Testis (tissue), 3 donors: ENCODE results near the gene NANOG. TPM values are rescaled to one million over a fixed set of nuclear protein-coding genes. Genes with fewer than 3 reads are reported as not detected.
"Not testable (repeated sequence)": the region's sequence is repeated elsewhere in the genome, so short reads cannot be mapped to it uniquely, and the experiment has no call there.

Experiments
- DNase-seq: peaks from one replicate; pipeline ENCODE4 v3.0.0-alpha.2; 2019
- H3K27ac ChIP-seq, 2 donors: fragments of 200-600 bp; sonication (generic); one replicate each; pipeline ENCODE4 v1.5.1; 2019
- H3K27me3 ChIP-seq: fragments of 200-600 bp; sonication (generic); one replicate; pipeline ENCODE4 v1.5.1; 2019
- H3K36me3 ChIP-seq: fragments of 200-600 bp; sonication (generic); one replicate; pipeline ENCODE4 v1.5.1; 2017; ENCODE audit warnings: low read depth; ENCODE audit errors: missing control alignments
- H3K4me1 ChIP-seq: fragments of 200-600 bp; sonication (generic); one replicate; pipeline ENCODE4 v1.5.1; 2019
- H3K4me3 ChIP-seq, 2 donors: fragments of 200-600 bp; sonication (generic); one replicate each; pipeline ENCODE4 v1.5.1; 2017 to 2019
- H3K9me3 ChIP-seq: fragments of 200-600 bp; sonication (generic); one replicate; pipeline ENCODE4 v1.5.1; 2017
- CTCF ChIP-seq, 3 experiments: fragments of 450-650 bp in 2 of 3; fragments of 200-600 bp in 1 of 3; sonication (generic) in 1 of 3; IDR thresholded peaks; one replicate each; pipeline ENCODE4 v1.5.1; 2016 to 2019; ENCODE audit warnings: antibody characterized with exemption in 3 of 3, mild to moderate bottlenecking in 2 of 3, moderate library complexity in 1 of 3
- POLR2A ChIP-seq: fragments of 450-650 bp; IDR thresholded peaks from one replicate; pipeline ENCODE4 v1.6.1; 2017; ENCODE audit warnings: antibody characterized with exemption, mild to moderate bottlenecking, moderate library complexity
- WGBS, 2 donors: methylation state at CpG; one replicate each; pipeline ENCODE4 v1.1.5; 2018; 5-methylcytosine and 5-hydroxymethylcytosine counted together
- intact Hi-C: fragments of 100-400 bp; cut with DNase I; formaldehyde crosslinking; loops from one replicate; pipeline ENCODE4 v1.15.1; 2023; ENCODE audit warnings: low total_unique reads
- polyA plus RNA-seq: library from polyadenylated mRNA; stranded (reverse); fragments of 350-450 nt; fragmentation: Illumina TruSeq; extraction: RNeasy Lipid Tissue Mini Kit (QIAGEN cat#74804); gene quantifications from one replicate; pipeline ENCODE4 v1.2.3, GENCODE V29; 2014; ENCODE audit warnings: low read depth, low replicate concordance; ENCODE audit not compliant: insufficient read depth
- total RNA-seq, 2 donors: library from RNA; depleted of rRNA; stranded (reverse); fragments of >200 nt; gene quantifications; one replicate each; pipeline ENCODE4 v1.2.3, GENCODE V29; 2016

NANOG gene
- total and polyA plus RNA-seq, 3 donors from 2014 or later, result 0.29 to 1.1 (median 0.50) TPM

DNA sequence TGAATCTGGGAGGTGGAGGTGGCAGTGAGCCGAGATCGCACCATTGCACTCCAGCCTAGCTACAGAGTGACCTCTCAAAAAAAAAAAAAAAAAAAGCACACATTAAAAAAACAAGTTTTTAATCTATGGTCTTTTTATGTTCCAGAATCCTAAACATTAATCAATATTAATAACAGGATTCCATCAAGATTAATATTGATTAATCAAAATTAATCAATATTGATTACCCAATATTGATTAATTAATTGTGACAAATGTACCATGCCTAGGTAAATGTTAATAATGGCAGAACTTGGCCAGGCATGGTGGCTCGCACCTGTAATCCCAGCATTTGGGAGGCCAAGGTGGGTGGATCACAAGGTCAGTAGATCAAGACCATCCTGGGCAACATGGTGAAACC is 7.9 kb upstream of the NANOG start:
- TF ChIP-seq POLR2A, result no peak
- TF ChIP-seq CTCF (IDR thresholded peaks at IDR 0.05), result no peak
- intact Hi-C loops, result no loop called here
- Histone ChIP-seq H3K27me3 (no peaks in the 10 kb centered on the region), H3K27ac (no peak overlapping the region), H3K4me1 (no peaks in the 10 kb centered on the region), H3K9me3 (no peaks in the 10 kb centered on the region), H3K36me3 (no peaks in the 10 kb centered on the region), H3K4me3 (no peak overlapping the region)
- WGBS, 2 donors, result 78 to 82% methylated on average over 3 of the region's 3 CpGs
- no peak for DNase-seq

DNA sequence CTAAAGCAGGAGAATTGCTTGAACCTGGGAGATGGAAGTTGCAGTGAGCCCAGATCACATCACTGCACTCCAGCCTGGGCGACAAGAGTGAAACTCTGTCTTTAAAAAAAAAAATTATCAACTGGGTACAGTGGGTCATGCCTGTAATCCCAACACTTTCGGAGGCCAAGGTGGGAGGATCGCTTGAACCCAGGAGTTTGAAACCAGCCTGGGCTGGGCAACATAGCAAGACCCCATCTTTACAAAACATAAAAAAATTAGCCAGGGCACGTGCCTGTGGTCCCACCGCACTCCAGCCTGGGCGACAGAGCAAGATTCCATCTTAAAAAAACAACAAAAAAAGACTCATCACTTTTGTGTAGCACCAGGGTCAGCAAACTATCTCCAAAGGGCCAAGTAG is 7.1 kb upstream of the NANOG start:
- no peaks in the 10 kb centered on the region for H3K9me3 ChIP-seq
- no peaks in the 10 kb centered on the region for H3K36me3 ChIP-seq
- TF ChIP-seq CTCF (IDR thresholded peaks at IDR 0.05) (no peak), POLR2A (no peak)
- H3K4me3 ChIP-seq, result no peak overlapping the region
- WGBS, 2 donors, result 89 to 96% methylated on average over 6 of the region's 6 CpGs
- H3K27ac ChIP-seq, result no peak overlapping the region
- H3K4me1 ChIP-seq, result no peaks in the 10 kb centered on the region
- no peaks in the 10 kb centered on the region for H3K27me3 ChIP-seq
- DNase-seq, result no peak
- intact Hi-C loops, result no loop called here

- H3K36me3 ChIP-seq, H3K4me1 ChIP-seq, H3K9me3 ChIP-seq, H3K27ac ChIP-seq, intact Hi-C loops, DNase-seq, H3K27me3 ChIP-seq, H3K4me3 ChIP-seq: not testable (repeated sequence)
- 87 to 88% methylated on average over 9 of the region's 9 CpGs for WGBS, 2 donors
Observed at GRCh38 chr12:7783433-7783832, 5.8 kb upstream of the NANOG start.

DNA sequence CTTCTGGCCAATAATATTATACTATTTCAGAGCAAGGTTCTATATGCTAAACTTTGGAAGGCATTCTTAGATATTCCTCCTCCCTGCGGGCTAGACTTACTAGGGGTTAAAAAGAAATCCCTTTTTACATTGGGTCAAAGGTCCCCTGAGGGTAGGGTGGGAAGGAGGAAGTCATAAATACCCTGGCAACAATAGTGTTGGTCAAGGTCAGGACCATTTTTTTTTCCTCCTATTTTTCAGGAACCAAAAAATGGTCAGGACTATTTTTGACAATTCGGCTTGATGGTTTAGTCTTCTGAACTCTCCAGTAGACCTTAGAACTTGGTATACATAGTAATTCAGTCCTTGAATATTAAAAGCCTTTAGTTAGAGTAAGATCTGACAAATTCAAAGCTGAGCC is 4.5 kb upstream of the NANOG start:
- H3K9me3 ChIP-seq, result no peaks in the 10 kb centered on the region
- no peaks in the 10 kb centered on the region for H3K36me3 ChIP-seq
- no peak for DNase-seq
- no peaks in the 10 kb centered on the region for H3K27me3 ChIP-seq
- no peak overlapping the region for H3K4me3 ChIP-seq
- H3K4me1 ChIP-seq, result no peaks in the 10 kb centered on the region
- no peak overlapping the region for H3K27ac ChIP-seq
- TF ChIP-seq CTCF (IDR thresholded peaks at IDR 0.05) (no peak), POLR2A (no peak)
- intact Hi-C loops, result no loop called here
- WGBS, 2 donors, result 43 to 58% methylated on average over 2 of the region's 2 CpGs

DNA sequence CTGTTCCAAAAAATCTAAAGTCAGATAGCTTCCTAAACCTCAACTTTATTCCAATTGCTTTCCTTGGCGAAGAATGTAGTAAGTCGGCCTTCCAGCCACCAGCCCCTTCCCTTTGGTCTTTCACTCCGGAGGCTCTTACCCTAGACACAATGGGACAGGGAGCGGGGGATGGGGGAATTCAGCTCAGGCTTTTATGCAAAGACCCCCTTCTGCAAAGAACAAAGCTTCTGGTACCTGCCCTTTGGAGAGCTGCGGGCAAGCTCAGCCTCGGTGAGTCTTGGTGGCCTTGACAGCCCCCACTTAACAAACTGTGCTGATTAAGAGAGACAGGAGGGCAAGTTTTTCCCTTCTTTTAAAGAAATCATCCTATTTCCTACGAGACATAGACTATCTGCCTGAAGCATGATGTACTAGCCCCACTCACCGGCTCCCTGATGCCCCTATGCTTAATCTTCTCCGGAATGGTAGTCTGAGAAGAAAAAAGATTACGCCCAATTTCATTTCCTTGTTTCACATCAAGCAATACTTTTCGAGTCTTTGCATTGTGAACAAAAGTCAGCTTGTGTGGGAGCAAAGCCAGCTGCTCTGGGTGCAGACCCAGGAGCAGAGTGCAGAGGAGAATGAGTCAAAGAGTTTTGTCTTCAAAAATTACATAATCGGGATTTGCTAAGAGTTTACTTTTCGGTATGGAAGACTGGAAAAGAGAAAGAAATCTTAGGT is 1.5 kb upstream of the NANOG start:
- DNase-seq, result no peak

More for the DNA sequence above, 1.5 kb upstream of the NANOG start:
- Histone ChIP-seq H3K27ac (no peak overlapping the region), H3K4me1 (no peaks in the 10 kb centered on the region), H3K4me3 (no peak overlapping the region), H3K9me3 (no peaks in the 10 kb centered on the region), H3K36me3 (no peaks in the 10 kb centered on the region), H3K27me3 (no peaks in the 10 kb centered on the region)
- 36 to 39% methylated on average over 13 of the region's 13 CpGs for WGBS, 2 donors
- intact Hi-C loops, result no loop called here
- no peak for TF ChIP-seq POLR2A
- TF ChIP-seq CTCF (IDR thresholded peaks at IDR 0.05), result no peak
